ENCODE measurements around the gene HIP1. TPM values are rescaled to one million over a fixed set of nuclear protein-coding genes. Genes with fewer than 3 reads are reported as not detected.
A peak's percentile ranks its signal among the peaks of the same experiment; 100 is the strongest.
"Not testable (repeated sequence)": the region's sequence is repeated elsewhere in the genome, so short reads cannot be mapped to it uniquely, and the experiment has no call there.

Gene HIP1
- total and polyA plus RNA-seq, 7 experiments from 2014 or later = 0.78 to 14.6 (median 1.7) TPM; not detected in 1

GRCh38 chr7:75776295-75776971, 37.7 kb upstream of the HIP1 start:
- H3K4me1 ChIP-seq (ENCODE audit: control insufficient read depth in 2 of 2, insufficient read depth in 2 of 2, low read length in 2 of 2) = peaks cover 5 to 16% of the 10 kb centered on the region in 2 donors
- no peaks in the 10 kb centered on the region for H3K9me3 ChIP-seq (ENCODE audit: control insufficient read depth in 2 of 3, low read length in 3 of 3)
- ChIA-PET POLR2A (no interaction called here), CTCF (interaction anchor here (0.6 kb wide), 1 partner anchor 215 kb away, joined by 4 read pairs; no protein-coding TSS in a partner anchor)
- no peaks in the 10 kb centered on the region for H3K36me3 Mint-ChIP-seq
- H3K9me3 Mint-ChIP-seq = no peaks in the 10 kb centered on the region
- no peak overlapping the region for H3K4me3 ChIP-seq (ENCODE audit: low read length)
- no peaks in the 10 kb centered on the region for H3K27me3 ChIP-seq (ENCODE audit: control insufficient read depth in 2 of 2, insufficient read depth in 2 of 2, low read length in 2 of 2)
- H3K27me3 Mint-ChIP-seq = peaks cover 0 to 16% (median 0%) of the 10 kb centered on the region in 5 donors
- H3K4me1 Mint-ChIP-seq = peaks cover 0 to 15% (median 7%) of the 10 kb centered on the region in 7 donors
- peak overlapping the region in 4 of 9 donors; percentile 14 to 77 (median 66) for H3K27ac Mint-ChIP-seq
- peak overlapping the region in 1 of 10 donors; percentile 37 for H3K4me3 Mint-ChIP-seq
- peak in 6 of 9 donors; percentile 13 to 44 (median 29) for DNase-seq
- no peak overlapping the region for H3K27ac ChIP-seq (ENCODE audit: low read depth, low read length)
- no peaks in the 10 kb centered on the region for H3K36me3 ChIP-seq (ENCODE audit: control insufficient read depth in 2 of 3, insufficient read depth in 3 of 3, low read length in 3 of 3)
- peak; percentile 80 for ATAC-seq
- intact Hi-C loops (cut with micrococcal nuclease) = no loop called here

GRCh38 chr7:75773958-75774357, 35.2 kb upstream of the HIP1 start:
- H3K36me3 ChIP-seq (ENCODE audit: control insufficient read depth in 2 of 3, insufficient read depth in 3 of 3, low read length in 3 of 3); H3K9me3 Mint-ChIP-seq; POLR2A ChIA-PET; H3K27ac ChIP-seq (ENCODE audit: low read depth, low read length); H3K36me3 Mint-ChIP-seq; DNase-seq; H3K27me3 Mint-ChIP-seq; H3K27me3 ChIP-seq (ENCODE audit: control insufficient read depth in 2 of 2, insufficient read depth in 2 of 2, low read length in 2 of 2); H3K4me3 ChIP-seq (ENCODE audit: low read length); H3K9me3 ChIP-seq (ENCODE audit: control insufficient read depth in 2 of 3, low read length in 3 of 3); H3K4me3 Mint-ChIP-seq; intact Hi-C loops (cut with micrococcal nuclease); ATAC-seq; H3K27ac Mint-ChIP-seq: not testable (repeated sequence)
- CTCF ChIA-PET = interaction anchor here (0.6 kb wide), 1 partner anchor 26 kb away, joined by 4 read pairs; no protein-coding TSS in a partner anchor
- peaks cover 0 to 15% (median 7%) of the 10 kb centered on the region in 7 donors for H3K4me1 Mint-ChIP-seq
- H3K4me1 ChIP-seq (ENCODE audit: control insufficient read depth in 2 of 2, insufficient read depth in 2 of 2, low read length in 2 of 2) = peaks cover 5 to 16% of the 10 kb centered on the region in 2 donors

- Histone ChIP-seq H3K4me1 (ENCODE audit: control insufficient read depth in 2 of 2, insufficient read depth in 2 of 2, low read length in 2 of 2) (peaks cover 5 to 16% of the 10 kb centered on the region in 2 donors), H3K36me3 (ENCODE audit: control insufficient read depth in 2 of 3, insufficient read depth in 3 of 3, low read length in 3 of 3) (no peaks in the 10 kb centered on the region), H3K4me3 (ENCODE audit: low read length) (no peak within 1 kb of the TSS), H3K27me3 (ENCODE audit: control insufficient read depth in 2 of 2, insufficient read depth in 2 of 2, low read length in 2 of 2) (no peaks in the 10 kb centered on the region), H3K9me3 (ENCODE audit: control insufficient read depth in 2 of 3, low read length in 3 of 3) (no peaks in the 10 kb centered on the region), H3K27ac (ENCODE audit: low read depth, low read length) (no peak within 1 kb of the TSS)
- ChIA-PET CTCF (no interaction called here), POLR2A (no interaction called here)
- ATAC-seq (no peak), DNase-seq (no peak)
- Mint-ChIP-seq H3K4me3 (no peak within 1 kb of the TSS), H3K9me3 (peaks cover 0 to 2% (median 0%) of the 10 kb centered on the region in 11 donors), H3K36me3 (no peaks in the 10 kb centered on the region), H3K27me3 (no peaks in the 10 kb centered on the region), H3K4me1 (peaks cover 0 to 15% (median 7%) of the 10 kb centered on the region in 7 donors), H3K27ac (peak within 1 kb of the TSS in 1 of 9 donors; percentile 43)
- intact Hi-C loops (cut with micrococcal nuclease) = no loop called here
Measured at GRCh38 chr7:75772081-75773077, 33.6 kb upstream of the HIP1 start, which contains the start of gene CCL26. Gene CCL26 (minus strand): TSS chr7:75772211. CDS start chr7:75772176, 35 bp downstream.

GRCh38 chr7:75771224-75771623, 32.5 kb upstream of the HIP1 start:
- DNase-seq (no peak), ATAC-seq (no peak)
- intact Hi-C loops (cut with micrococcal nuclease) = no loop called here
- POLR2A ChIA-PET = no interaction called here
- Histone ChIP-seq H3K4me1 (ENCODE audit: control insufficient read depth in 2 of 2, insufficient read depth in 2 of 2, low read length in 2 of 2) (peaks cover under 1 to 8% of the 10 kb centered on the region in 2 donors), H3K4me3 (ENCODE audit: low read length) (no peak overlapping the region), H3K9me3 (ENCODE audit: control insufficient read depth in 2 of 3, low read length in 3 of 3) (no peaks in the 10 kb centered on the region), H3K27ac (ENCODE audit: low read depth, low read length) (no peak overlapping the region), H3K36me3 (ENCODE audit: control insufficient read depth in 2 of 3, insufficient read depth in 3 of 3, low read length in 3 of 3) (no peaks in the 10 kb centered on the region), H3K27me3 (ENCODE audit: control insufficient read depth in 2 of 2, insufficient read depth in 2 of 2, low read length in 2 of 2) (no peaks in the 10 kb centered on the region)
- Mint-ChIP-seq H3K4me1 (peaks cover 0 to 9% (median under 1%) of the 10 kb centered on the region in 7 donors), H3K4me3 (no peak overlapping the region), H3K9me3 (peaks cover 0 to 2% (median 0%) of the 10 kb centered on the region in 11 donors), H3K27me3 (no peaks in the 10 kb centered on the region), H3K36me3 (no peaks in the 10 kb centered on the region), H3K27ac (no peak overlapping the region)
- CTCF ChIA-PET = interaction anchor here (0.7 kb wide), 1 partner anchor 249 kb away, joined by 4 read pairs; no protein-coding TSS in a partner anchor

- DNase-seq = peak in 6 of 9 donors; percentile 24 to 54 (median 48)
- H3K27ac ChIP-seq (ENCODE audit: low read depth, low read length) = no peak overlapping the region
- H3K4me1 ChIP-seq (ENCODE audit: control insufficient read depth in 2 of 2, insufficient read depth in 2 of 2, low read length in 2 of 2) = no peaks in the 10 kb centered on the region
- H3K4me3 Mint-ChIP-seq = no peak overlapping the region
- H3K36me3 ChIP-seq (ENCODE audit: control insufficient read depth in 2 of 3, insufficient read depth in 3 of 3, low read length in 3 of 3) = no peaks in the 10 kb centered on the region
- H3K9me3 Mint-ChIP-seq = no peaks in the 10 kb centered on the region
- intact Hi-C loops (cut with micrococcal nuclease) = loop anchor here in 1 of 2 donors (1.0 kb wide), 2 partner anchors 234 to 258 kb away; no protein-coding TSS in a partner anchor
- no peaks in the 10 kb centered on the region for H3K9me3 ChIP-seq (ENCODE audit: control insufficient read depth in 2 of 3, low read length in 3 of 3)
- POLR2A ChIA-PET = interaction anchor here (0.8 kb wide), 1 partner anchor 276 kb away, joined by 3 read pairs; no protein-coding TSS in a partner anchor
- H3K36me3 Mint-ChIP-seq = no peaks in the 10 kb centered on the region
- H3K27me3 Mint-ChIP-seq = no peaks in the 10 kb centered on the region
- no peak overlapping the region for H3K4me3 ChIP-seq (ENCODE audit: low read length)
- no peaks in the 10 kb centered on the region for H3K27me3 ChIP-seq (ENCODE audit: control insufficient read depth in 2 of 2, insufficient read depth in 2 of 2, low read length in 2 of 2)
- CTCF ChIA-PET = interaction anchor here (0.6 to 1.6 kb wide), 7 partner anchors 23 to 684 kb away, joined by 3 to 4 read pairs (median 3); no protein-coding TSS in a partner anchor
- peak; percentile 91 for ATAC-seq
- H3K27ac Mint-ChIP-seq = no peak overlapping the region
- peaks cover 0 to 5% (median 3%) of the 10 kb centered on the region in 7 donors for H3K4me1 Mint-ChIP-seq
Measured at GRCh38 chr7:75762350-75762917, 23.7 kb upstream of the HIP1 start.

- not testable (repeated sequence) for H3K9me3 ChIP-seq (ENCODE audit: control insufficient read depth in 2 of 3, low read length in 3 of 3); H3K4me1 ChIP-seq (ENCODE audit: control insufficient read depth in 2 of 2, insufficient read depth in 2 of 2, low read length in 2 of 2); DNase-seq; H3K27ac ChIP-seq (ENCODE audit: low read depth, low read length); H3K36me3 ChIP-seq (ENCODE audit: control insufficient read depth in 2 of 3, insufficient read depth in 3 of 3, low read length in 3 of 3); H3K4me3 Mint-ChIP-seq; H3K9me3 Mint-ChIP-seq; H3K27me3 ChIP-seq (ENCODE audit: control insufficient read depth in 2 of 2, insufficient read depth in 2 of 2, low read length in 2 of 2); H3K4me3 ChIP-seq (ENCODE audit: low read length); H3K4me1 Mint-ChIP-seq; H3K27me3 Mint-ChIP-seq; H3K36me3 Mint-ChIP-seq; ATAC-seq; H3K27ac Mint-ChIP-seq
- CTCF ChIA-PET = interaction anchor here (0.8 to 1.6 kb wide), 3 partner anchors 22 to 689 kb away, joined by 3 to 5 read pairs (median 4); no protein-coding TSS in a partner anchor
- POLR2A ChIA-PET = interaction anchor here (0.6 kb wide), 1 partner anchor 731 kb away, joined by 3 read pairs; no protein-coding TSS in a partner anchor
- intact Hi-C loops (cut with micrococcal nuclease) = loop anchor here in 1 of 2 donors (1.0 kb wide), 2 partner anchors 234 to 258 kb away; no protein-coding TSS in a partner anchor
Measured at GRCh38 chr7:75761801-75762200, 23.1 kb upstream of the HIP1 start.

Measured in naive thymus-derived CD4-positive, alpha-beta T cell (primary cell).